ENCODE measurements around the gene GPC5. TPM values are rescaled to one million over a fixed set of nuclear protein-coding genes. Genes with fewer than 3 reads are reported as not detected.

GPC5 gene
- total RNA-seq, 1 donor, result not detected

DNA sequence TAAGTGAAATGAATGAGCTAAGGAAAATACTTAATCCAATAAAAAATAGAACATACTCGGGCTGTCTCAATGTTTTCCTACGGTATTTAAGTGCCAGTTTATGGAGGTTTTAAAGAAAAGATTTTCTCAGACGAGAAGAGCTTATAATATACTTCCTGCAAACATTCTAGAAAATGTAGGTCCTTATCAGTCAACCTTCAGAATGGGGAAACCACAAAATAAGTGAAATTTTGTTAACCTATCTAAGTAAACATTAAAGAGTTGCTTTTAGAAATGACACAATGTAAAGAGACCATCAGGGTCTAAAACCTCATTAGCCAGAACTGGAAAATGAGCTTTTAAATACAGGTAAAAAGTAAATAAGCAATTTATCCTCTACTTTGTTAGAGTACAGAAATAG, 38.8 kb upstream of the GPC5 start:
- no peak for DNase-seq (ENCODE audit: low read depth)
- H3K4me3 ChIP-seq (ENCODE audit: low read depth, low read length), result no peak overlapping the region
- TF ChIP-seq, protein P1, sequence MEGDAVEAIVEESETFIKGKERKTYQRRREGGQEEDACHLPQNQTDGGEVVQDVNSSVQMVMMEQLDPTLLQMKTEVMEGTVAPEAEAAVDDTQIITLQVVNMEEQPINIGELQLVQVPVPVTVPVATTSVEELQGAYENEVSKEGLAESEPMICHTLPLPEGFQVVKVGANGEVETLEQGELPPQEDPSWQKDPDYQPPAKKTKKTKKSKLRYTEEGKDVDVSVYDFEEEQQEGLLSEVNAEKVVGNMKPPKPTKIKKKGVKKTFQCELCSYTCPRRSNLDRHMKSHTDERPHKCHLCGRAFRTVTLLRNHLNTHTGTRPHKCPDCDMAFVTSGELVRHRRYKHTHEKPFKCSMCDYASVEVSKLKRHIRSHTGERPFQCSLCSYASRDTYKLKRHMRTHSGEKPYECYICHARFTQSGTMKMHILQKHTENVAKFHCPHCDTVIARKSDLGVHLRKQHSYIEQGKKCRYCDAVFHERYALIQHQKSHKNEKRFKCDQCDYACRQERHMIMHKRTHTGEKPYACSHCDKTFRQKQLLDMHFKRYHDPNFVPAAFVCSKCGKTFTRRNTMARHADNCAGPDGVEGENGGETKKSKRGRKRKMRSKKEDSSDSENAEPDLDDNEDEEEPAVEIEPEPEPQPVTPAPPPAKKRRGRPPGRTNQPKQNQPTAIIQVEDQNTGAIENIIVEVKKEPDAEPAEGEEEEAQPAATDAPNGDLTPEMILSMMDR (IDR thresholded peaks at IDR 0.05; ENCODE audit: insufficient read depth, low read depth, low read length), result no peak

DNA sequence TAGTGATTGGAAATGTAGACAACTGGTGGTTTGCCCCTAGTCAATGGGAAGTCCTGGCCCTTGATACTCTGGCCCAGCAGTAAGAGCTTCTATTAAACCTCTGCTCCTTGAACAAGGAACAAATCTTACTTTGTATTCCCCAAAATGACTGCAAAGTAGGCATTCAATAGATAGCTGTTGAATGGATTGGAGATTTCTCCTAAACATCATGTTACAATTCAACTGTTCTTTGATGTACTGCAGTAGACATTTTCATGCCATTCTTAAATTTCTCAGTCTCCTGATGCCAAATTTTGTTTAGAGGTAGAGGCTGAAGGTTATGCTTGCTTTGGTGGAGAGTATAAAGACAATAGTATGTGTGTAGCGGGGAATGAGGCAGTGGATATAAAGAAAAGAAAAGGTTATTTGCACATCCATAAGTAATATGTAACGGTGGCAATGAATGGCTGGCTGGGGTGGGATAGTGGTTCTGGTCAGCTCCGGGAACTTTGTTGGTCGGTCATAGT, 38.1 kb upstream of the GPC5 start:
- TF ChIP-seq, protein P1 (IDR thresholded peaks at IDR 0.05; ENCODE audit: insufficient read depth, low read depth, low read length), result no peak
- H3K4me3 ChIP-seq (ENCODE audit: low read depth, low read length), result no peak overlapping the region
- DNase-seq (ENCODE audit: low read depth), result no peak

DNA sequence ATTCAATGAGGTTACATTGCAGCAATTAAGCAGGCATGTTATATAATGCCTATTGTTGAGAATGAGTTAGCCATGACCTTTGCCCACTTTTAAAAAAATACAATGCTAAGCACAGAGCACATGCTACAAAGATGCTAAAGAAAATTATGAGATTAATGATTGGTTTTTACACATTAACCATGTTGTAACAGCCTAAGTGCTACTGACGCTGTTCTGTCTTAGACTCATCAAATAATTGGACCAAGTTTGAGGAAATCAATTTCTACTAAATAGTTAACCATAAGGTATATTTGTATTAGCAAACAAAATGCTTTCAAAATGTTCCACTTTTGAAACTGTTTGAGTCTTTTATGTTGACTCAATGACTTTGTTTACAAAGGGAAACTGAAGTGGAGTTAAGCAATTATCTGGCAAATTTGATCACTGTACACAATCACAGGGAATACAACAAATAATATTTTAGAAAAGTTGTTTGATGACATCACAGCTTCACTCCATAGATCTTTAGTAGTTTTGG, 36.6 kb upstream of the GPC5 start:
- H3K4me3 ChIP-seq (ENCODE audit: low read depth, low read length), result no peak overlapping the region
- DNase-seq (ENCODE audit: low read depth), result no peak
- TF ChIP-seq, protein P1 (IDR thresholded peaks at IDR 0.05; ENCODE audit: insufficient read depth, low read depth, low read length), result no peak

DNA sequence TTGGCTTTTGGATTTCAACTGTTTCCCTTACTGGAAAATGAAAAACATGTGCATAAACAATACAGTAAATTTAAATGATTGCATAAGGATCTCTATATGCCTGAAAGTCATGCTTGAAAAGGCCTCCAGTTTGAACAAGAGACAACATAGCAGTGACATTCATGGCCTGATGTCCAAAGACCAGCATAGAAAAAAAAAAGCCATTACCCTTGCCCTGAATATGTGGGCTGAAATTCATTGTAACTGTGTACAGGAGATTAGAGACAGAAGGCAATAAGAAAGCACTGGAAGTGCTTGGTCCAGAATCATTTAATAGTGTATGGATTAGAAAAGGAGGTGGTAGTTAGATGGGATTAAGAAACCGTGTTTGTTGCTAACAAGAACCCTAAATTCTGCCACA, 35.5 kb upstream of the GPC5 start:
- TF ChIP-seq, protein P1 (IDR thresholded peaks at IDR 0.05; ENCODE audit: insufficient read depth, low read depth, low read length), result no peak
- no peak overlapping the region for H3K4me3 ChIP-seq (ENCODE audit: low read depth, low read length)
- DNase-seq (ENCODE audit: low read depth), result no peak

DNA sequence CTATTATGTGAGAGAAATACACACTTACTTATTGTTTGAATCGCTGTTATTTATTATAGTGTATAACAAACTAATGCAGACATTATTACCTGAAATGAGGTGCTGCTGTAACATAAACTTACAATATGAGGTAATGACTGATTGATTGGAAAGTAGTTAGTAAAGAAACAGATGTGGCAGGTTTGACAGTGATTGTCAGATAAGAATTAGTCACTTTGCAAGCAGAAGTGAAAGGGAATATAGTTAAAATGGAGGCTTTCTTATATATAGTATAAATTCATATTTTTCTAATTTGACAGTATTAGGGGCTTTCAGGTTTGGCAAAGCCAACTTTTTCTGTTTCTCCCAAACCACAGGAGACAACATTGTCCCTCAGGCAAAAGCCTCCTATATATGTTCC, 30.3 kb upstream of the GPC5 start:
- TF ChIP-seq, protein P1 (IDR thresholded peaks at IDR 0.05; ENCODE audit: insufficient read depth, low read depth, low read length), result no peak
- no peak for DNase-seq (ENCODE audit: low read depth)
- no peak overlapping the region for H3K4me3 ChIP-seq (ENCODE audit: low read depth, low read length)

DNA sequence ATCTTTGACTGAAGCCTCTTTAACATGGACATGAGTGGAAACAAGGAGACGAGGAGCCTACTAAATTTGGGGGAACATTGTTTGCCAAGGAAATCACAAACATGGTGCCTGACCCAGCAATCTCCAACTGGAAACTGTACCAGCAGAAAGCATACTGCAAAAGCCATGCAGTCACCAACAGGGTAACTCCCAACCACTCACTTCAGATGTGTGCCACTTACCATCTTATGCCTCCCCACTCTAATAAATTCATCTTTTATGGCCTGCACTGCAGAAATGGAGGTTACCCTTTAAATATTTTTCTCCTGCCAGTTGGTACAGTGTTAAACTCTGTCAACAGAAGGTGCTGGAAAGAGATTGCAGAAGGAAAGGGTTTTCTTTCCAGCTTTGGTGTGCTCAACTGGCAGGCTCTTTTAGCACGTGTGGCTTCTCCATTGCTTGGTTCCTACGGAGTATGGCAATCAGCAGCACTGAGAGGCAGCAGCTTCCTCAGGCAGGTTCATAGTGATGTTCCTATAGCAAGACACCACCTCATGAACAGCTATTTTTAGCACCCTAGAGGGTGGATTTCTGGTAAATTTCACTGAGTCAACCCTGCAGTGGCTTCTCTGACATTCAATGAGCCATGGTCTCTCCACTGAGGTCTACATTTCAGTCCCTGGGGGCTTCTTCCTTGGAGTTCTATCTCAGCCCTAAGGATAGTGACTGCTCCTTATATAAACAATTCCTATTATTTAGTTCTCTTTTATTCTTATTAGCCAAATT, 29.6 kb upstream of the GPC5 start:
- no peak for DNase-seq (ENCODE audit: low read depth)
- TF ChIP-seq, protein P1 (IDR thresholded peaks at IDR 0.05; ENCODE audit: insufficient read depth, low read depth, low read length), result no peak
- no peak overlapping the region for H3K4me3 ChIP-seq (ENCODE audit: low read depth, low read length)
